OCI-LY1 (cell line): ENCODE data around the gene TRPM4.

Experiments used
- H2AFZ ChIP-seq: fragments of 200-600 bp; sonication (generic), shearing (Covaris generic); 2 replicates; pipeline ENCODE4 v1.6.0; 2014; ENCODE audit warnings: antibody characterized with exemption, mild to moderate bottlenecking, low read length
- H3F3A ChIP-seq: fragments of 200-600 bp; sonication (generic), shearing (Covaris generic); 2 replicates; pipeline ENCODE4 v1.6.0; 2014; ENCODE audit warnings: mild to moderate bottlenecking, antibody characterized with exemption, low read length, moderate library complexity; ENCODE audit not compliant: insufficient read depth
- H3K27ac ChIP-seq: fragments of 200-600 bp; sonication (generic); 2 replicates; pipeline ENCODE4 v1.5.1; 2014; ENCODE audit warnings: low read length, mixed run types, mild to moderate bottlenecking, low read depth; ENCODE audit not compliant: poor library complexity, severe bottlenecking
- H3K27me3 ChIP-seq: fragments of 200-600 bp; sonication (generic); 2 replicates; pipeline ENCODE4 v1.6.0; 2014; ENCODE audit warnings: antibody characterized with exemption, mild to moderate bottlenecking, low read length, moderate library complexity; ENCODE audit not compliant: insufficient read depth
- H3K36me3 ChIP-seq: fragments of 200-600 bp; sonication (generic); 2 replicates; pipeline ENCODE4 v1.6.1; 2014; ENCODE audit warnings: mild to moderate bottlenecking, antibody characterized with exemption, low read length, moderate library complexity, mixed read lengths; ENCODE audit not compliant: insufficient read depth
- H3K4me1 ChIP-seq: fragments of 200-600 bp; sonication (generic); 2 replicates; pipeline ENCODE4 v1.5.1; 2014; ENCODE audit warnings: mild to moderate bottlenecking, low read length, moderate library complexity; ENCODE audit not compliant: insufficient read depth, severe bottlenecking
- H3K4me2 ChIP-seq: fragments of 200-600 bp; sonication (generic), shearing (Covaris generic); 2 replicates; pipeline ENCODE4 v1.6.1; 2014; ENCODE audit warnings: low read length
- H3K4me3 ChIP-seq: fragments of 200-600 bp; sonication (generic); 2 replicates; pipeline ENCODE4 v1.5.1; 2014; ENCODE audit warnings: low read length, low read depth, mild to moderate bottlenecking, mixed read lengths; ENCODE audit not compliant: poor library complexity, severe bottlenecking
- H3K79me2 ChIP-seq: fragments of 200-600 bp; shearing (Covaris generic); 2 replicates; pipeline ENCODE4 v1.6.1; 2016; ENCODE audit warnings: mixed run types, low read length, mixed read lengths; ENCODE audit not compliant: insufficient read depth
- H3K9ac ChIP-seq: fragments of 200-600 bp; sonication (generic), shearing (Covaris generic); 2 replicates; pipeline ENCODE4 v1.6.1; 2014; ENCODE audit warnings: mild to moderate bottlenecking, low read length, mixed read lengths
- H3K9me2 ChIP-seq: fragments of 200-600 bp; sonication (generic), shearing (Covaris generic); 2 replicates; pipeline ENCODE4 v1.6.1; 2014; ENCODE audit warnings: low read depth, mild to moderate bottlenecking, low read length, mixed read lengths
- H3K9me3 ChIP-seq: fragments of 200-600 bp; shearing (Covaris generic); 2 replicates; pipeline ENCODE4 v1.6.1; 2014; ENCODE audit warnings: low read length, mixed read lengths
- H4K20me1 ChIP-seq: fragments of 200-600 bp; sonication (generic), shearing (Covaris generic); 2 replicates; pipeline ENCODE4 v1.6.0; 2016; ENCODE audit warnings: mild to moderate bottlenecking, low read length; ENCODE audit not compliant: insufficient read depth
- EZH2 ChIP-seq: fragments of 200-600 bp; sonication (generic), shearing (Covaris generic); IDR thresholded peaks from 2 replicates; pipeline ENCODE4 v1.8.0; 2017; ENCODE audit warnings: borderline replicate concordance, mixed run types, mild to moderate bottlenecking, antibody characterized with exemption, low read length, moderate library complexity, mixed read lengths
- TF ChIP-seq, protein P1 (sequence below): fragments of 200-600 bp; sonication (generic), shearing (Covaris generic); IDR thresholded peaks from 2 replicates; pipeline ENCODE4 v1.5.1; 2017; ENCODE audit warnings: mild to moderate bottlenecking, antibody characterized with exemption, low read length, moderate library complexity, mixed read lengths

Gene TRPM4

DNA sequence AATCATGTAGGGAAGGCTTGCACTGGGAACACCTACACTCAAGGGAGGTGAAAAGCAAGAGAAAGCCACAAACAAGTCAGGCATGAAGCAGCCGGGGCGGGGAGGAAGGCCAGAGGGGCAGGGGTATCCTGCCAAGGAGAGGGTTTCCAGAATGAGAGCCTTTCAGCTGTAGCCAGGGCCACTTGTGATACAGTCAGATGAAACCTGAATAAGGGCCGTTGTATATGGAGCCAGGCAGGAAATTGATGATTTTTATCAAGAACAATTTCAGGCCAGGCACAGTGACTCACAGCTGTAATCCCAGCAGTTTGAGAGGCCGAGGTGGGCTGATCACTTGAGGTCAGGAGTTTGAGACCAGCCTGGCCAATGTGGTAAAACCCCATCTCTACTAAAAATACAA is 4.4 kb downstream of the TRPM4 start:
- H3F3A ChIP-seq = no peaks in the 10 kb centered on the region
- 0 out of 2 replicates have a peak, but pooled peaks cover 3% of the 10 kb centered on the region for H3K27me3 ChIP-seq
- H3K4me2 ChIP-seq = no peak overlapping the region
- no peaks in the 10 kb centered on the region for H3K4me1 ChIP-seq
- TF ChIP-seq, protein P1, sequence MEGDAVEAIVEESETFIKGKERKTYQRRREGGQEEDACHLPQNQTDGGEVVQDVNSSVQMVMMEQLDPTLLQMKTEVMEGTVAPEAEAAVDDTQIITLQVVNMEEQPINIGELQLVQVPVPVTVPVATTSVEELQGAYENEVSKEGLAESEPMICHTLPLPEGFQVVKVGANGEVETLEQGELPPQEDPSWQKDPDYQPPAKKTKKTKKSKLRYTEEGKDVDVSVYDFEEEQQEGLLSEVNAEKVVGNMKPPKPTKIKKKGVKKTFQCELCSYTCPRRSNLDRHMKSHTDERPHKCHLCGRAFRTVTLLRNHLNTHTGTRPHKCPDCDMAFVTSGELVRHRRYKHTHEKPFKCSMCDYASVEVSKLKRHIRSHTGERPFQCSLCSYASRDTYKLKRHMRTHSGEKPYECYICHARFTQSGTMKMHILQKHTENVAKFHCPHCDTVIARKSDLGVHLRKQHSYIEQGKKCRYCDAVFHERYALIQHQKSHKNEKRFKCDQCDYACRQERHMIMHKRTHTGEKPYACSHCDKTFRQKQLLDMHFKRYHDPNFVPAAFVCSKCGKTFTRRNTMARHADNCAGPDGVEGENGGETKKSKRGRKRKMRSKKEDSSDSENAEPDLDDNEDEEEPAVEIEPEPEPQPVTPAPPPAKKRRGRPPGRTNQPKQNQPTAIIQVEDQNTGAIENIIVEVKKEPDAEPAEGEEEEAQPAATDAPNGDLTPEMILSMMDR = no peak
- no peak for TF ChIP-seq EZH2
- H3K9me2 ChIP-seq = no peaks in the 10 kb centered on the region
- H3K9ac ChIP-seq = no peak overlapping the region
- no peak overlapping the region for H3K27ac ChIP-seq
- H3K9me3 ChIP-seq = no peaks in the 10 kb centered on the region
- H3K36me3 ChIP-seq = no peaks in the 10 kb centered on the region
- no peak overlapping the region for H2AFZ ChIP-seq
- H3K79me2 ChIP-seq = no peaks in the 10 kb centered on the region
- H4K20me1 ChIP-seq = no peaks in the 10 kb centered on the region
- no peak overlapping the region for H3K4me3 ChIP-seq

DNA sequence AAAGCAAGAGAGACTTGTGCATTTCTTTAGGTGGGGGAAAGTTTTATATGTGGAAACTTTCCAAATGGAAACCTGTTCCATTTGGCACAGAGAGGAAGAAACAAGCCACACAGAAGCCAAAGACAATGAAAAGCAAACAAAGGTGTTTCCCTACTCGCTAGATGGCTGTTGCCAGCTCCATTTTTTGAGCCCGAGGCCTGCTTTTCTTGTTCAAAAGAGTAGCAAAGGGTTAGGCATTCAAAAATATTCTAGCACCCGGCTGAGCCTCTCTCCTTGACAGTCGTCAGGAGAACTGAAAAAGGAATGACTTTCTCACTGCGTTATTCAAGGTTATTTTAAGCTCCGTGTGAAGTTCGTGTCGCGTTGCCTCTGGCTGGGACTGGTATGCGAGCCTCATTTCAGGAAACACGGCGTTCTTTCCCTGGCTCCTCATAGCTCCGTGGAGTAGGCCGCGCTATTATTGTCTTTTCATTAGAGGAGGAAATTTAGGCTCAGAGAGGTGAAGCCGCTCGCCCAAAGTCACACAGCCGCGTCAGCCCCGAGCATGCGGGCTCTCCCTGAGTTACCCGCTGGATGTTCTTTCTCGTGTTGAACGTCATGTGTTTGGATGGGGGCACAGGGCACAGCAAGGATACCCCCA is 7.6 kb downstream of the TRPM4 start:
- TF ChIP-seq EZH2 = no peak
- TF ChIP-seq, protein P1 = no peak
- no peaks in the 10 kb centered on the region for H3K4me1 ChIP-seq
- no peak overlapping the region for H3K27ac ChIP-seq
- no peak overlapping the region for H2AFZ ChIP-seq
- no peak overlapping the region for H3K4me3 ChIP-seq
- H3K9me2 ChIP-seq = no peaks in the 10 kb centered on the region
- H3K9me3 ChIP-seq = no peaks in the 10 kb centered on the region
- no peaks in the 10 kb centered on the region for H3K79me2 ChIP-seq
- H4K20me1 ChIP-seq = no peaks in the 10 kb centered on the region
- no peak overlapping the region for H3K9ac ChIP-seq
- no peaks in the 10 kb centered on the region for H3K27me3 ChIP-seq
- H3F3A ChIP-seq = no peaks in the 10 kb centered on the region
- H3K36me3 ChIP-seq = no peaks in the 10 kb centered on the region
- H3K4me2 ChIP-seq = no peak overlapping the region

DNA sequence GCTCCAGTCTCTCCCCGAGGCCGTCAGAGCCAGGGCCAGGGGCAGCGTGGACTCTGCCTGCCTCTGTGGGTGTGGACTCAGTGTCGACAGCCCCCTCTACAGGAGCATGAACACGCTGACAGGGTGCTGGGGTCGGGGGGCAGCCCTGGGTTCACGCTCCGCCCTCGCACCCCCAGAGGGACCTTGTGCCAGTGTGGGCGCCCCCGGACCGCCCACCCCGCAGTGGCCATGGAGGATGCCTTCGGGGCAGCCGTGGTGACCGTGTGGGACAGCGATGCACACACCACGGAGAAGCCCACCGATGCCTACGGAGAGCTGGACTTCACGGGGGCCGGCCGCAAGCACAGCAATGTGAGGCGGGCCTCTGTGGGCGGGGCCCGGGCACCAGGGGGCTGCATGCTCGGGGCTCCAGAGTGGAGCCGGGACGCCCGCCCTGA is 8.3 kb downstream of the TRPM4 start:
- H3K9ac ChIP-seq = no peak overlapping the region
- H4K20me1 ChIP-seq = no peaks in the 10 kb centered on the region
- TF ChIP-seq EZH2 = no peak
- TF ChIP-seq, protein P1 = no peak
- H3K36me3 ChIP-seq = no peaks in the 10 kb centered on the region
- no peaks in the 10 kb centered on the region for H3F3A ChIP-seq
- no peak overlapping the region for H3K4me2 ChIP-seq
- H3K27me3 ChIP-seq = no peaks in the 10 kb centered on the region
- no peaks in the 10 kb centered on the region for H3K9me2 ChIP-seq
- no peaks in the 10 kb centered on the region for H3K4me1 ChIP-seq
- H3K79me2 ChIP-seq = no peaks in the 10 kb centered on the region
- H3K4me3 ChIP-seq = no peak overlapping the region
- no peak overlapping the region for H2AFZ ChIP-seq
- no peak overlapping the region for H3K27ac ChIP-seq
- no peaks in the 10 kb centered on the region for H3K9me3 ChIP-seq
